ENCODE data around the gene DCD. TPM values are rescaled to one million over a fixed set of nuclear protein-coding genes. Genes with fewer than 3 reads are reported as not detected.

Gene DCD
- total and polyA plus RNA-seq, 2 of the 8 experiments (the other 6 are each of a cell fraction or from before 2014, with no cell fraction given), result not detected

DNA sequence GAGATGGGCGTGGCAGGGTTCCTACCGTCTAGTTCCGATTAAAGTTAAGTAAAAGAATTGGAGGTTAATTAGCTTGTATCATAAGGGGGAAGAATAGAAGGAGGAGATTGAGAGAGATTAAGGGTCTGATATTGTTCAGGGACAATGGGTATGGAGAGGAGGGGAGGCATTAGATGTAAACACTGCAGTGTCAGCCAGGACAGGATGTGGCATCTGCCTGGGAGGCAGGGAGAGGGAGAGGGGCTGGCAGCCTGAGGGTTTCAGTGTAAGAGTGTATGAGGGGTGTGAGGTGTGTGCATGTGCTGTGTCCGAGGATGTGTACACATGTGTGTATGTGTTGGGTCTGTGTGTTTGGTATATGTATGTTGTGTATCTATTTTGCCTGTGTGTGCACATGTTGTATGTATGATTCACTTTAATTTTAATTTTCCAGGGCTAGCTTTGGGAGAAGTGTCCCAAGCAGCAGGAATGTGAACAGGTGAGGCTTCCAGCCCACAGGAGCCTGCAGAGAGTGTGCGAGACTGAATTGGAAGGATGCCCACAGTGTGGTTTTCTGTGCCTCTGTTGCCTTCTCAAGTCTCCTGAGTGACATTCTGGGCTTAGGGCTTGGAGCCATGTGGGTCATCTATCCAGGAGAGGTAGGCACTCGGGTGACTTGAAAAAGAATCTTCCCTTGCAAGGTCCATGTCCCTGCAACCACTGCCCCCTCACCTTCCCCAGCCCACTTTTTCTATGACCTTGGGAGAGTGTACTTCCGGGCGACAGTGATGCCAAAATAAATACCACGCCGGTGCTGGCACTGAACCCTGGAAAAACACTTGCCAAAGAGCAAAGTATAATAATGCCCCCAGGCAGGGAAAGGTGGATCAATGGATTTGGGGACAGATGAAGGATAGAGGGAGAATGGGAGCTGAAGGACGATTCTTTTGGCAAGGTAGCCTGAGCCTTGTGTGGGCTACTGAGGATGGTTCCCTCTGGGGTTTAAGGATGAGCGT, 36.8 kb upstream of the DCD start (continued):
- TF ChIP-seq SUZ12 (IDR thresholded peaks at IDR 0.05; ENCODE audit: low read length) (no peak), JUN (IDR thresholded peaks at IDR 0.05; ENCODE audit: low read depth, low read length) (no peak), HDAC6 (IDR thresholded peaks at IDR 0.05; ENCODE audit: low read depth, low read length) (no peak), POU5F1 (IDR thresholded peaks at IDR 0.05; ENCODE audit: low read depth, low read length) (no peak), CEBPB (IDR thresholded peaks at IDR 0.05; ENCODE audit: low read depth, low read length) (no peak)
